Measurements from ENCODE around the gene HTT-AS.

DNA sequence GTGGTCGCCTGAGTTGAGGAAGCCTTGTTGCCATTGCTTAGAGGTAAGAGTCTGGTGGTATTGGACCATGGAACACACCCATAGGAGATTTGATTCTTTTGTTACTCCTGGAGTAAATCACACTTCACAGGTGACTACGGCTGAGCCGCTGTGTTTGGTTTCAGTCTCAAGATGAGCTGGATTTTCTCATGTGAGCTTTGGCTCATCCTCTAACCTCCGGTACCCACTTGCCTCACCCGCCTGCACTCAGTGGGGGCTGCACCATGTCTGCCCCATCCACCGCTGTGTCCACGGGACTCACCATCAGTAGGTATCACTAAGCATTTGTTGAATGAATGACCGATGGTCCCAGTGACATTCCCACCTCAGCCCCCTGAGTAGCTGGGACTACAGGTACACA lies 52.7 kb downstream of the HTT-AS start:
- TF ChIP-seq POLR2A (IDR thresholded peaks at IDR 0.05; ENCODE audit: low read depth, low read length) (no peak), TAF1 (IDR thresholded peaks at IDR 0.05; ENCODE audit: borderline replicate concordance, low read depth, low read length) (no peak)
